ENCODE measurements around the gene TENM4.

DNA sequence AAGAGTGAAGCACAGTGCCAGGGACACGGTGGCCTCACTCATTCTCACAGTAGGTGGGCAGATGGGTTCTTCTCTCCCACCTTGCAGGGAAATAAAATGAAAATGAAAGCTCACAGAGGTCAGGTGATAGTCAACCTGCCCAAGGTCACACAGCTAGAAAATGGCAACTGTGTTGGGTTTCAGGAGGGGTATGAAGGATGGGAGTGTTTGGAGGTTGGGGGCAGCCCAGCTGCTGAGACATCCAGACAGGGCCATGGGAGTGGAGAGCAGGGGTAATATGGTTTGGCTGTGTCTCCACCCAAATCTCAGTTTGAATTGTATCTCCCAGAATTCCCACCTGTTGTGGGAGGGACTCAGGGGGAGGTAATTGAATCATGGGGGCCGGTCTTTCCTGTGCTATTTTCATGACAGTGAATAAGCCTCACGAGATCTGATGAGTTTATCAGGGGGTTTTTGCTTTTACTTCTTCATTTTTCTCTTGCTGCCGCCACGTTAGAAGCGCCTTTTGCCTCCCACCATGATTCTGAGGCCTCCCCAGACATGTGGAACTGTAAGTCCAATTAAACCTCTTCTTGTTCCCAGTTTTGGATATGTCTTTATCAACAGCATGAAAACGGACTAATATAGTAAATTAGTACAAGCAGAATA, 247.0 kb downstream of the TENM4 start:
- TF ChIP-seq CTCF (IDR thresholded peaks at IDR 0.05) (no peak), EP300 (IDR thresholded peaks at IDR 0.05) (no peak), POLR2AphosphoS5 (IDR thresholded peaks at IDR 0.05) (no peak), POLR2A (IDR thresholded peaks at IDR 0.05) (no peak)
